ENCODE data around the gene C1orf21.

DNA sequence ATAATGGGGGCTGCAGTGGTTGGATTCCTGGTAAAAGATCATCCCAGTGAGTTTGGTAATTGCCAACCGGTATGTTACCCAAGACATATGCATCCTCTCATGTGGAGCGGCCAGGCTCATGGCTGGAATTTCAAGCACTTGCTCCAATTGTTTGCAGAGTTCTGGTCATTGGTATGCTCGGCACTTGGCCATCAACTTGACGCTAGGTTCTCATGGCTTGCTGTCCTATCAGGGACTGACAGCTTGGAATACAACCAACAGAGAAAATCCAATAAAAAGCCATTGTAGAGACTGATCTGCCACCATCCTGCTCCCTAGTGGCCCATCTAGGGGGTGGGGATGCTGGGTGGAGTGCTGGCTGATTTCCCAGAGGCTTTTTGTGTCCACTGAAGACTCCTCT, 247.0 kb downstream of the C1orf21 start:
- TF ChIP-seq, protein P1, sequence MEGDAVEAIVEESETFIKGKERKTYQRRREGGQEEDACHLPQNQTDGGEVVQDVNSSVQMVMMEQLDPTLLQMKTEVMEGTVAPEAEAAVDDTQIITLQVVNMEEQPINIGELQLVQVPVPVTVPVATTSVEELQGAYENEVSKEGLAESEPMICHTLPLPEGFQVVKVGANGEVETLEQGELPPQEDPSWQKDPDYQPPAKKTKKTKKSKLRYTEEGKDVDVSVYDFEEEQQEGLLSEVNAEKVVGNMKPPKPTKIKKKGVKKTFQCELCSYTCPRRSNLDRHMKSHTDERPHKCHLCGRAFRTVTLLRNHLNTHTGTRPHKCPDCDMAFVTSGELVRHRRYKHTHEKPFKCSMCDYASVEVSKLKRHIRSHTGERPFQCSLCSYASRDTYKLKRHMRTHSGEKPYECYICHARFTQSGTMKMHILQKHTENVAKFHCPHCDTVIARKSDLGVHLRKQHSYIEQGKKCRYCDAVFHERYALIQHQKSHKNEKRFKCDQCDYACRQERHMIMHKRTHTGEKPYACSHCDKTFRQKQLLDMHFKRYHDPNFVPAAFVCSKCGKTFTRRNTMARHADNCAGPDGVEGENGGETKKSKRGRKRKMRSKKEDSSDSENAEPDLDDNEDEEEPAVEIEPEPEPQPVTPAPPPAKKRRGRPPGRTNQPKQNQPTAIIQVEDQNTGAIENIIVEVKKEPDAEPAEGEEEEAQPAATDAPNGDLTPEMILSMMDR (IDR thresholded peaks at IDR 0.05 in 8 of 11, conservative IDR thresholded peaks at IDR 0.05 in 3 of 11) = no peak
- TF ChIP-seq POLR2AphosphoS5 (IDR thresholded peaks at IDR 0.05) = peak in 1 of 3 donors; percentile 19
